ENCODE measurements around the gene OTOA.
A peak's percentile ranks its signal among the peaks of the same experiment; 100 is the strongest.
"Not testable (repeated sequence)": the region's sequence is repeated elsewhere in the genome, so short reads cannot be mapped to it uniquely, and the experiment has no call there.

Gene OTOA

GRCh38 chr16:21674456-21674855 lies 10.7 kb downstream of the OTOA start:
- DNase-seq (ENCODE audit: low read depth): not testable (repeated sequence)

- DNase-seq (ENCODE audit: low read depth): not testable (repeated sequence)
These were observed 16.9 kb downstream of the OTOA start for GRCh38 chr16:21680714-21681113.

- no peak for DNase-seq (ENCODE audit: low read depth)
These were observed 19.4 kb downstream of the OTOA start for GRCh38 chr16:21683184-21683583.

GRCh38 chr16:21684199-21684598 lies 20.4 kb downstream of the OTOA start:
- no peak for DNase-seq (ENCODE audit: low read depth)

GRCh38 chr16:21685034-21685455 lies 21.3 kb downstream of the OTOA start:
- no peak for DNase-seq (ENCODE audit: low read depth)

GRCh38 chr16:21689107-21689506 lies 25.3 kb downstream of the OTOA start:
- DNase-seq (ENCODE audit: low read depth): no peak

GRCh38 chr16:21690967-21691366 lies 27.2 kb downstream of the OTOA start:
- DNase-seq (ENCODE audit: low read depth): not testable (repeated sequence)

GRCh38 chr16:21694609-21695008 lies 30.8 kb downstream of the OTOA start:
- DNase-seq (ENCODE audit: low read depth): no peak

GRCh38 chr16:21697032-21697431 lies 33.3 kb downstream of the OTOA start:
- no peak for DNase-seq (ENCODE audit: low read depth)

GRCh38 chr16:21698169-21699032 lies 34.6 kb downstream of the OTOA start:
- DNase-seq (ENCODE audit: low read depth): no peak

- DNase-seq (ENCODE audit: low read depth): no peak
These were observed 37.5 kb downstream of the OTOA start for GRCh38 chr16:21701271-21701670.

GRCh38 chr16:21702276-21702675 lies 38.5 kb downstream of the OTOA start:
- DNase-seq (ENCODE audit: low read depth): no peak

- DNase-seq (ENCODE audit: low read depth): no peak
These were observed 39.4 kb downstream of the OTOA start for GRCh38 chr16:21703156-21703555.

GRCh38 chr16:21703589-21704174 lies 39.9 kb downstream of the OTOA start:
- no peak for DNase-seq (ENCODE audit: low read depth)

GRCh38 chr16:21704266-21704665 lies 40.5 kb downstream of the OTOA start:
- DNase-seq (ENCODE audit: low read depth): no peak

GRCh38 chr16:21704733-21705132 lies 41.0 kb downstream of the OTOA start:
- no peak for DNase-seq (ENCODE audit: low read depth)

GRCh38 chr16:21708533-21709115 lies 44.9 kb downstream of the OTOA start:
- DNase-seq (ENCODE audit: low read depth): peak; percentile 68

- no peak for DNase-seq (ENCODE audit: low read depth)
These were observed 47.2 kb downstream of the OTOA start for GRCh38 chr16:21710938-21711337.

GRCh38 chr16:21713549-21714368 lies 50.0 kb downstream of the OTOA start:
- DNase-seq (ENCODE audit: low read depth): no peak

GRCh38 chr16:21714369-21714618 lies 50.5 kb downstream of the OTOA start:
- DNase-seq (ENCODE audit: low read depth): not testable (repeated sequence)

GRCh38 chr16:21717608-21718007 lies 53.8 kb downstream of the OTOA start:
- no peak for DNase-seq (ENCODE audit: low read depth)

- DNase-seq (ENCODE audit: low read depth): no peak
These were observed 55.5 kb downstream of the OTOA start for GRCh38 chr16:21719283-21719682.

GRCh38 chr16:21720533-21720932 lies 56.8 kb downstream of the OTOA start:
- no peak for DNase-seq (ENCODE audit: low read depth)

All from stimulated activated CD8-positive, alpha-beta memory T cell treated with anti-CD3 and anti-CD28 coated beads, Interleukin-4, amount 100 ng/mL, for 24 hours (primary cell).